ENCODE results near the gene RGPD8.
A peak's percentile ranks its signal among the peaks of the same experiment; 100 is the strongest.

DNA sequence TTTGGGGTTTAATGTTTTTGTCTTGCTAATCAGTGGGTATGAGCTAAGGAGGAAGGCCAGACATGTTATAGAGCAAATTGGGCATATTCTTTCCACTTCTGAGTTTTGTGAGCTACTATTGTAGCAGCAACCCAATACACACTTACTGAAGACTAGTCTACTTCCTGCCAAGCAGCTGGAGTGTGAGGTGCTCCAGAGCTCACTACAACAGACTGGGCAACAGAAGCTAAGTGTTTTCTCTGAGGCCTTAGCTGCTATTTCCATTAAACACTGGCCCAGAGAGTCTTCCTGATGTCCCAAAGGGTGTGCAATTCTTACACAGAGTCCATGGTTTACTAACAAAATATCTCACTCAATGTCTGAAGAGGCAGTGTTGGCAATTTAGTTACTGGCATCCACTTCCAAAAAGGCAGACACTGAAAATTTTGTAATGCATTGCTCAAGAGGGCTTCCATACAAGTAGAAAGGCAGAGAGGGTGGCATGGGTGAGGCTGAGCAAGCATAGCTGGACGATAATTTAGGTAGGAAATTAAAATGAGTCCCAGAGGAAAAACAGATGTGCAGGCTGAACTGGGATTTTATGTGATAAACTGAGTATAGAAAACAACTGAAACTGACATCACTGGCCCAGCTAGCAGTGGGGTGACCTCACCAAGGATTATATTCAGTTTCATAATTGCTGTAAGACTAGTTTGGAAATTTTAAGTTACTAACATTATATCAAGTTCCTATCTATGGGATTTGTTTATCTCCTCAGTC, 89.4 kb downstream of the RGPD8 start:
- TF ChIP-seq CREB1 (IDR thresholded peaks at IDR 0.05; ENCODE audit: low read depth): no peak
- peak; percentile 59 for TF ChIP-seq EED (IDR thresholded peaks at IDR 0.05; ENCODE audit: low read depth)
- TF ChIP-seq SUZ12 (IDR thresholded peaks at IDR 0.05; ENCODE audit: unreplicated experiment): no peak
- no peak for TF ChIP-seq EZH2 (IDR thresholded peaks at IDR 0.05; ENCODE audit: borderline replicate concordance, control insufficient read depth, low read depth, low read length)
- TF ChIP-seq, protein P1, sequence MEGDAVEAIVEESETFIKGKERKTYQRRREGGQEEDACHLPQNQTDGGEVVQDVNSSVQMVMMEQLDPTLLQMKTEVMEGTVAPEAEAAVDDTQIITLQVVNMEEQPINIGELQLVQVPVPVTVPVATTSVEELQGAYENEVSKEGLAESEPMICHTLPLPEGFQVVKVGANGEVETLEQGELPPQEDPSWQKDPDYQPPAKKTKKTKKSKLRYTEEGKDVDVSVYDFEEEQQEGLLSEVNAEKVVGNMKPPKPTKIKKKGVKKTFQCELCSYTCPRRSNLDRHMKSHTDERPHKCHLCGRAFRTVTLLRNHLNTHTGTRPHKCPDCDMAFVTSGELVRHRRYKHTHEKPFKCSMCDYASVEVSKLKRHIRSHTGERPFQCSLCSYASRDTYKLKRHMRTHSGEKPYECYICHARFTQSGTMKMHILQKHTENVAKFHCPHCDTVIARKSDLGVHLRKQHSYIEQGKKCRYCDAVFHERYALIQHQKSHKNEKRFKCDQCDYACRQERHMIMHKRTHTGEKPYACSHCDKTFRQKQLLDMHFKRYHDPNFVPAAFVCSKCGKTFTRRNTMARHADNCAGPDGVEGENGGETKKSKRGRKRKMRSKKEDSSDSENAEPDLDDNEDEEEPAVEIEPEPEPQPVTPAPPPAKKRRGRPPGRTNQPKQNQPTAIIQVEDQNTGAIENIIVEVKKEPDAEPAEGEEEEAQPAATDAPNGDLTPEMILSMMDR (IDR thresholded peaks at IDR 0.05 in 2 of 3, conservative IDR thresholded peaks at IDR 0.05 in 1 of 3; ENCODE audit: control insufficient read depth in 2 of 3, extremely low read depth in 1 of 3, insufficient read depth in 1 of 3, low read depth in 3 of 3, low read length in 3 of 3): no peak
- TF ChIP-seq ZNF274 (IDR thresholded peaks at IDR 0.05; ENCODE audit: insufficient read depth, insufficient read length): no peak
- TF ChIP-seq, protein P2, sequence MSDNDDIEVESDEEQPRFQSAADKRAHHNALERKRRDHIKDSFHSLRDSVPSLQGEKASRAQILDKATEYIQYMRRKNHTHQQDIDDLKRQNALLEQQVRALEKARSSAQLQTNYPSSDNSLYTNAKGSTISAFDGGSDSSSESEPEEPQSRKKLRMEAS (IDR thresholded peaks at IDR 0.05; ENCODE audit: low read depth, low read length): no peak
- TF ChIP-seq CHD4 (IDR thresholded peaks at IDR 0.05): no peak
- TF ChIP-seq REST (IDR thresholded peaks at IDR 0.05; ENCODE audit: low read depth, low read length): no peak
- TF ChIP-seq JUNB (IDR thresholded peaks at IDR 0.05): peak; percentile 56
- no peak for TF ChIP-seq RAD21 (IDR thresholded peaks at IDR 0.05; ENCODE audit: insufficient read depth, low read depth, low read length)
- TF ChIP-seq CEBPB (IDR thresholded peaks at IDR 0.05; ENCODE audit: borderline replicate concordance in 1 of 2, low read depth in 2 of 2, low read length in 2 of 2): no peak

Measured in GM12878 (cell line).